GM19328 (cell line): Measurements from ENCODE around the gene SFSWAP.

ENCODE experiments used
- ATAC-seq: cut with Tn5 transposase; IDR thresholded peaks from one replicate; pipeline ENCODE4 v1.9.1; 2021; ENCODE audit warnings: mild to moderate bottlenecking, moderate library complexity; ENCODE audit not compliant: unreplicated experiment

The SFSWAP gene

DNA sequence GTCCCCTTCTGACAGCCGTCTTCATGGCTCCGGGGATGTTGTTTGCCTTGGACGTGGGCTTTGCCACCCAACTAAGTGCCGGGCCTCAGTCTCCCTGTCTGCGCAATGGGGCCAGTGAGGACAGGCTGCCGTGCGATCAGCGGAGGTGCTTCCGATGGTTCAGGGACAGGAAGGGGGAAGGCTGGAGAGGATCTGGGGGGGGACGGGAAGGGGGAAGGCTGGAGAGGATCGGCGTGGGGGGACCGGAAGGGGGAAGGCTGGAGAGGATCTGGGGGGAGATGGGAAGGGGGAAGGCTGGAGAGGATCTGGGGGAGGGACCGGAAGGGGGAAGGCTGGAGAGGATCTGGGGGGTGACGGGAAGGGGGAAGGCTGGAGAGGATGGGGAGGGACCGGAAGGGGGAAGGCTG is 120.7 kb downstream of the SFSWAP start:
- ATAC-seq, result no peak

DNA sequence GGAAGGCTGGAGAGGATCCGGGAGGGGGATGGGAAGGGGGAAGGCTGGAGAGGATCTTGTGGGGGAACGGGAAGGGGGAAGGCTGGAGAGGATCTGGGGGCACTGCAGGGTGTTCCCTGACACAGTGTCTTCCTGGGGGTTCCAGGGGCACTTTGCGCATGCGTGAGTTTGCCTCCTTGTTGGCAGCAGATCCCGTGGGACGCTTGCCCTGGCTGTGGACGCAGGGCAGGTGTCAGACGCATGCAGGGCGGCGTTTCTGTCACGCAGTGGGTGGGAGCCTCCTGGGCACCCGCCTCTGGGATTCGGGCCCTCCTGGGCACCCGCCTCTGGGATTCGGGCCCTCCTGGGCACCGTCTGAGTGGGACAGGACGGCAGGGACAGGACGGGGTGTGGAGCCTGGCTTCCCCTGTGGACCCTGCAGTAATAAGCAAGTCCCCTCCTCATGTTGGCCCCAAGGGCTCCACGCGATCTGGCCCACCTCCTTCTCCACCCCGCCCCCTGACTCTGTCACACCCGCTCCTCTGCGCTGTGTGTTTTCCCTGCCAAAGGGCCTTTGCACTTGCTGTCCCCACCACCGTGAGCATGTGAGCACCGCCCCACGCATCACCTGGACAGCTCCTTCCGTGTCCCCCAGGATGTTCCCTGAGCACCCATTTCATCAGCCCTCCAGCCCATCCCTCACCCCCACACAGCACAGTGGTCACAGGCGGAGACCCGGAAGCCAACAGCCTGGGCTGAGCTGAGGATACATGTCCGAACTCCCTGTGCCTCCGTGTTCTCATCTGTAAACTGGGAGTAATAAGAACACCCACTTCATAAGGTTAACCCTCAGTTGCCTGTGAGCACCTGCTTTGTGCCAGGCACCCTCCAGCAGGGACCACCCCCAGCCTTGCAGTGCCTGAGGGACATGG is 121.7 kb downstream of the SFSWAP start:
- ATAC-seq, result no peak

DNA sequence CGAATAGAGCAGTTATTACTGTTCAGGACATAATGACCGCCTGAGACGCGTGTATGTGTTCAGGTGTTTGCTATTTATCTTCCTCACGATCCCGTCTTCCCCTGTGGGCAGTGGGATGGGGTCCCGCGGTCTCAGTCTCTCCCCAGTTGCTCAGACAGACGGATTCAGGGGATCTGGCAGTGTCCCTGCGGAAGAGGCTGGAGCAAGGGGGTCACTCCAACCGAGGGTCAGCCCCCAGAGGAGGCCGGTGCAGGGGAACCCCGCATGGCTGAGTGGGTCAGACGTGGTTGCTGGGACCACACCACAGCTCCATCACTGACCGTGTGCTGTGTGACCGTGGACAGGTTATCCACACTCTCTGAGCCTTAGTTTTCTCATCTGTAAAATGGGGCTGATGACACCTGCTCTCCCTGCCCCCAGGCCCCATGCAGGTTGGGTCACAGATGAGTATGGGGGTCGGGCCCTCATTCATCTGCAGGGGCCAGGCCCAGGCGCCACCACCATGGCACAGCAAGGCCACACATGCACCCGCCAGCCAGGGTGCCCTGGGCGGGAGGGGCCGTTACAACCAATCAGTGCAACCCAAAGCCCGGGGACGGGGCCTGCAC is 122.5 kb downstream of the SFSWAP start:
- ATAC-seq, result no peak

DNA sequence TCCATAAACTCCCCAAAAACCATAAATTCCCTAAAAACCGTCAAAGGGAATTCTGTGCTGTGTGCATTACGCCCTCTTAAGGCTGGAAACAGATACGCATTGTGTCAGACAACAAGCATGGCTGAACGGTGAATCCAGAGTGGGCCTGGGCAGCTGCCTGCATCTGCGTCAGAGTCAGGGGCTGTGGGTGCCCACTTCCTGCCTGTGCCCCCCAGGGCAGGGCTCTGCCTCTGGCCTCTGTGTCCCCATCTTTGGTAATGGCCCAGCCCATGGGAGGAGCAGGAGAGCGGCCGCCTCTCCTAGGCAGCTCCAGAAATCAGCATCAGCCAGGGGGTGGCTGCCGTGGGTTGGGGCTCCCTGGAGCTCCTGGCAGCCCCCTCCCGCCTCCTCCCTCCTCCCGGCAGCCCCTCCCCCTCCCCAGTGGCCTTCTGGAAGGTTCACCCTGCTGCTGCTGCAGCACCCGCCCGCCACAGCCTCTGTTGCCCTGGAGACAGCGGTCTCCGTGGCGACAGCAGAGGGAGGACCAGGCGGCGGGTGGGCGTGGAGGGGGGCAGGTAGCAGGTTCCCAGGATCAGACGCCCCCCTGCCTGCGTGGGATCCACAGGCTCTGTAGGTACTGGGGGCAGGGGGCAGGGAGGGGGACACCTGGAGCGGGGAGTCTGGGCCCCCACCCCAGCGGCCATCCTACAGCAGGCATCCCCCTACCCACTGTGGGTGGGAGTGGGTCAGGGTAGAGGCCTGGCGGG is 123.2 kb downstream of the SFSWAP start:
- no peak for ATAC-seq

DNA sequence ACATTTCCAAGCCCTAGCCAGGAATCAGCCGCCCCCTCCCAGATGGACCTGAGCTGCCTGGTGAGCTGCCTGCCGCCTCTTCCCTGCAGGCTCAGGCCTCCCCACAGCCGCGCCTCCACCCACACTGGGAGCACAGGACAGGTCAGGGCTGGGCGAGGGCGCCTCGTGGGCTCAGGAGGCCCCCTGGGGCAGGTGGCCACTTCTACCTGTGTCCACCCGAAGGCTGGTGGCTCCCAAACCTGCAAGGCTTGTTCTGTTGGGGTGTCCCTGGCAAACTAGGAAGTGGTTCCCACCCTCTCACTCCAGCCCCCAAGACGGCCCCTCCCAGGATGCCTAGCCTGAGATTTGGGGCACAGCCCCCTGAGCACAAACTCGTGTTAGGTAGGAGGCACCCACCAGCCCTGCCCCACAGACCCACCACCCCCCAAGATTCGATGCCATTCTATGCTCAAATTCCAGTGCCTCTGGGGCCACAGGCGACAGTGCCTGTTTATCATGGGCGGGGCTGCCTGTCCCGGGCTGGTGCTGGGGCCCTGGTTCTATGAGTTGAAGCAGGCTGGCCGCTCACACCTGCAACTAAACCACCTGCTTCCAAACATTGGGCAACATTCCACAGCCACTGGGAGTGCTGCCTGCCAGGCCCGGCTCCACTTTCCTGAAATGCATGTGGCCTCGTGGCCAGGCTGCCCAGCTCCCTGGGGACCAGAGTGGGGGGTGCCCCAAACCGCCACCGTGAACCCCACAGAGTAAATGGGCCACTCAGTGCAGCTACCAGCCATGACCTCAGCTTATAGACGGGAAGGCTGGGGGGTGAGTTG is 124.1 kb downstream of the SFSWAP start:
- no peak for ATAC-seq

DNA sequence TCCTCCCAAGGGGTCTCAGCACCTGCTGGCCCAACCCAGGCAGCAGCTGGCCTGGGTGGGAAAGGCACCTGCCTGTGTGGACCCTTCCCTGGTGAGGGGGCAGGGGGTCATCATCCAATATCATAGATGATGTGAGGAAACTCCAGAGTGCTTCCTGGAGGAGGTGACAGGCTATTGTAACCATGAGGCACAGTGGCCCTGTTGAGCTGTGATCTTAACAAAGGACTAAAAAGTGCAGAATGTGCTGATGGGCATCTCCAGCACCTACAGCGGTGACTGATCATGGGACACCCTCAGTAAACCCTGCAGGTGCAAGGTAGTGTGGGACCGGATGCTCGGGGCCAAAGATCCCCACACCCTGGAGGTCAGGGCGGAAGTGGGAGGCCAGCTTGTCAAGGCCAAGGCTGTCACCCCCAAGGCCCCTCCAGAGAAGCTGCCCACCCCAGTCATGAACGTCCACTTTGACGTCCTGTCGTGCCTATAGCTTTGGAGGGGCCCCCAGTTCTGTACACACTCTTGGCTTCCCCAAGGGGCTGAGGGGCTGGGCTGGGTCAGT is 124.8 kb downstream of the SFSWAP start:
- ATAC-seq, result no peak

DNA sequence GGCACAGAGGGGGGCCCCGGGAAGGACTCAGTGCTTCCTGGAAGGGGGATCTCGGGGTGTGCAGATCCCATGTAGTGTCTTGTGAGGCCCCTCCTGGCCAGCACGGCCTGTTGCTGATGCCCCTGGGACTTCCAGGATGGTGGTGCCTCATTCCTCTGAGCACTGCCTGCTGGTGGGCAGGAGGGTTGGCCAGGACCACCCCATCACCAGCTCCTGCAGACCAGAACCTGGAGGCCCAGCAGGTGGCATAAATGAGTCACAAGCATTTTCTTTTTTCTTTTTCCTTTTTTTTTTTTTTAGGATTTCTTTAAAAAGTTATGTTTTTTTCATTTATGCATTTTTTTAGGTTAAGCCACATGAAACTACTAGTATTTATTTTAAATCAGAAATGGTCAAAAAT is 125.3 kb downstream of the SFSWAP start:
- ATAC-seq, result no peak

DNA sequence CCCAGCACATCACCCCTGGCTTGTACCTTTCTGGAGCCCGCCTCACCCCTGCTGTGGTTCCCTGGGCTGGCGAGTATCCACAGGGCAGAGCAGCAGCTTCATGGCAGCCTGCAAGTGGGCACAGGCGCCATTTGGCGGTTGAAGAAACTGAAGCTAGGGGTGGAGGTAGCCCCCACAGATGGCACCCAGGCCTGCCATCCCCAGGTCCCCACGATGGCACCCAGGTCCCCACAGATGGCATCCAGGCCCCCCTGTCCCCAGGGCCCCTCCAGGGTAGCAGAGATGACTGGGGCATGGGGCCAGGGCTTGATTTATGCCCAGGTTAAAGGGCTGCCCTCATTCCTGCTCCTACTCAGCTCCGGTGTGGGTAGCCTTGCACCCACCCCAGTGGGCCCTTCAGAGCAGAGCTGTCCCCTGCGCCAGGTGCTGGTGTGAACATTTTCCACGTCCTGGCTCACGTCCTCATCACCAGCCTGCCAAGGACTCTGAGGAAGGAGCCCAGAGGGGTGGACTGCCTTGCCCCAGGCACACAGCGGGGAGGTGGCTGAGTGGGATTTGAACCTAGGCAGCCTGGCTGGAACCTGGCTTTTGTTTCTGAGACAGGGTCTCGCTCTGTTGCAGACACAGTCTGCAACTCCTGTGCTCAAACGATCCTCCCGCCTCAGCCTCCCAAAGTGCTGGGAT is 126.0 kb downstream of the SFSWAP start:
- ATAC-seq, result no peak

DNA sequence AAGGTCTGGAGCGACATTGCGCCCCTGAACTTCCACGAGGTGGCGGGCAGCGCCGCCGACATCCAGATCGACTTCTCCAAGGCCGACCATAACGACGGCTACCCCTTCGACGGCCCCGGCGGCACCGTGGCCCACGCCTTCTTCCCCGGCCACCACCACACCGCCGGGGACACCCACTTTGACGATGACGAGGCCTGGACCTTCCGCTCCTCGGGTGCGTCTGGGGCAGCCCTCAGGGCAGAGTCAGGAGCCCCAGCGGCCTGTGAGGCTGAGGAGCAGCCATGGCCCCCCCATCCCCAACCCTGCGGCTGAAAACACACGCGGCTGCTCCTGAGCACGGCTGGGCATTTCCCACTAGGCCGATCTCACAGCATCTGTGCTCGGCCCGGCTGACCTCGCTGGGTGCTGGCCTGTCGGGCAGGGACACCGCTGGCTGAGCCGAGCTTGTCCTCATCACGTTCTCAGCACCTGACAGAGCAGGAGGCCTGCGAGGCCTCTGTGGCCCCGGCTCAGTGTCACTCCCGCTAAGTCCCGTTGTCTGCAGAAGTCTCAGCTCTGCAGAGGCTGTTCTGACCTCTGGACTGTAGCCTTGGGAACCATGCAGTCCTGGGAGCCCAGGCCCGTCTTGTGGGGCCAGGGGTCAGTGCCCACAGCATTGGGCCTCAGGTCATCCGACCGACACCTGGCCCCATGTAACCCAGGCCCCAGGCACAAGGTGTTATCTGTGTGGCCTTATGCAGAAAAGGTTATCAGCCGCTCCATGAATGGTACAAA is 129.9 kb downstream of the SFSWAP start:
- no peak for ATAC-seq

DNA sequence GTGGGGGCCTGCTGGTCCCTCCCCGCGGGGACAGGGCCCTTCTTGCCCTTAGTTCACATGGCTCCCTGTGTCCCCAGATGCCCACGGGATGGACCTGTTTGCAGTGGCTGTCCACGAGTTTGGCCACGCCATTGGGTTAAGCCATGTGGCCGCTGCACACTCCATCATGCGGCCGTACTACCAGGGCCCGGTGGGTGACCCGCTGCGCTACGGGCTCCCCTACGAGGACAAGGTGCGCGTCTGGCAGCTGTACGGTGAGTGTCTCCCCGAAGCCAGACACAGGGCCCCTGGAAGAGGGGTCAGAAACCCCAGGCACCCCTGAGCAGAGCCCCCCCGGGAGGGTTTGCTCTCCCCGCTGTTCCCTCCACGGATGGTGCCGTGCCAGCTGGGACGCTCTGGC is 130.7 kb downstream of the SFSWAP start:
- ATAC-seq, result no peak

DNA sequence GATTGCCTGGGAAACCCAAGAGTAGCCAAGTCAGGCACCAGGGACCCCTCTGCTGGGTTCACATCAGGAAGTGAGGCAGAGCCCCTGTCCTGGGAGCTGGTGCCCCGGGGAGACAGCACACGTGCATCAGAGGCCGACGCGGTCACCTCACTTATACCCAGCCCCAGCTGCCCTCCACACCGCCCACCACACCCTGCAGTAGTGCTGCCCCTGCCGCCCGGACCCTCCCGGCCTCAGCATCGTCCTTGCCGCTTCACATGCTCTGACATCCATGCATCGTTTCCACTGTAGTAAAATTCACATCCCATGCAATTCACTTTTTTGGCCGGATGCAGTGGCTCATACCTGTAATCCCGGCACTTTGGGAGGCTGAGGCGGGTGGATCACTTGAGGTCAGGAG is 131.3 kb downstream of the SFSWAP start:
- ATAC-seq, result no peak

DNA sequence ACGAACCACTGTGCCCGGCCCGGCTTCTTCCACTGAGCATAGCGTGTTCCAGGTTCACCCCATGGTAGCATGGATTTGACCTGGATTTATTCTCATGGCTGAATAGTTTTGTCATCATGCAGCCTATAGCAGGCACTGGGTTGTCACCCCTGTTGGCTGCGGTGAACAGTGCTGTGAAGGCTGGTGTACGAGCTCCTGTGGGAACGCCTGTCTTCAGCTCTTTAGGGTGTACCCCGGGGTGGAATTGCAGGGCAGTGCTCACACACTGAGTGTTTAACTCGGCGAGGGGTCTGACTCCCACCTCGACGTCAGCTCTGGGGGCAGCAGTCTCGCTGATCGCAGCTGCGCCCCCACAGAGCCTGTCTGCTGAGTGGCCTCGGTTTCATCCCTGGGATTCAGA is 132.6 kb downstream of the SFSWAP start:
- ATAC-seq, result no peak

DNA sequence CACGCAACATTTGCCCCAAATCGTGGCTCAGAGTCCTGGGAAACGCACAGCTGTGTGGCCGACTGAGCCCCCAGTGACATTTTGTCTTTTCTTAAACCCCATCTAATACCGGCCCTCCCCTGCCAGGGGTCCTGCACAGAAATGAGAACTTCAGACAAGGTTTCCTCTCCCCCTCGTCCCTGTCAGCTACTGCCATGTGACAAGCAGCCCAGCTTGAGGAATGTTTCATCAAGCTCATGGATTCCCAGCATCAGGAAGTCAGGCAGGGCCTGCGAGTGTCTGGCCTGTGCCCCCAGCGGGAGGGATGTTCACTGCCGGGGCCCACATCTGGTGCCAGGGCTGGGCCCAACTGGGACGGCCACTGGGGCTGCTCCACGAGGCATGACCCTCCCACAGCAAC is 133.2 kb downstream of the SFSWAP start:
- ATAC-seq, result no peak

DNA sequence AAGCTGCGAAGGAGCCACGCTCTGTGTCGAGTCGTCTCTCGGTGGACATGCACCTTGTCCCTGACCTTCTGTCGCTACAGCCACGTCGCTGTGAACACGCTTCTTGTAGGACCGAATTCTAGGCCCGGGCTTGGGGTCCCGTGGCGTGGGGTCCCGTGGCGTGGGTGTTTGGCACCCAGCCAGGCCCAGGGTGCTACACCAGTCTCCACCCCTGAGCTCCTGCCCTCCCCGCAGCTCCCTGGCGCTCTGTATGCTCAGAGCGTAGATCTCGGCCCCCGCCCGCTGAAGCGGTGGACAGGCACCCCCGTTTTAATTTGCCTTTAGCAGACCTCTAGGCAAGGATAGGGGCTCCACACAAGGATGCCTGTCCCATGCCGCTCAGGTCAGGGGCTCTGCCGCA is 133.8 kb downstream of the SFSWAP start:
- no peak for ATAC-seq

DNA sequence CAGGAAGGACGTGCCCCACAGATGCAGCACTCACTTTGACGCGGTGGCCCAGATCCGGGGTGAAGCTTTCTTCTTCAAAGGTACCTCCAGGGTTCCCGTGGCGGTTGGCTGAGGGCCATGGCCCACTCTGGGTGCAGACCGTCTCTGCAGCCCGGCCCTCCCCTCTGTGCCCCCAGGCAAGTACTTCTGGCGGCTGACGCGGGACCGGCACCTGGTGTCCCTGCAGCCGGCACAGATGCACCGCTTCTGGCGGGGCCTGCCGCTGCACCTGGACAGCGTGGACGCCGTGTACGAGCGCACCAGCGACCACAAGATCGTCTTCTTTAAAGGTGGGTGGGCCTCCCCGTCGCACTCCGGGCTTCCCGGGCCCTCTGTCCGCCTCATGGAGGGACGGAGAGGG is 134.2 kb downstream of the SFSWAP start:
- ATAC-seq, result no peak

DNA sequence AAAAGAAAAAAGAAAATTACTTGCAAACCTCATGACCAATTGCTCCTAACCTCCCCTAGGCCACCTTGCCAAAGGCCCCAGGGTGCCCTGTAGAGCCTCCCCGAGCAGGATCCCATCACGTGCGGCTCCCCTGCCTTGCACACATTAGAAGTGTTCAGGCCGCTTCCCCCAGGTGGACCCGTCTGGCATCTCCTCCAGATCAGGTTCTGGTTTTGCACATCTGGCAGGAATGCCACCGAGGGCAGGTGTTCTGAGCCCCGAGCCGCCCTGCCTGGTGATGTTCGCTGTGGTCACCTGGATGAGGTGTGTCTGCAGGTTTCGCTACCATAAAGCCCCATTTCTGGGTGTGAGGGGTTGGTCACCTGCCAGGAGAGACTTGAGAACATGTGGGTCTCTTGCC is 136.6 kb downstream of the SFSWAP start:
- ATAC-seq, result no peak

DNA sequence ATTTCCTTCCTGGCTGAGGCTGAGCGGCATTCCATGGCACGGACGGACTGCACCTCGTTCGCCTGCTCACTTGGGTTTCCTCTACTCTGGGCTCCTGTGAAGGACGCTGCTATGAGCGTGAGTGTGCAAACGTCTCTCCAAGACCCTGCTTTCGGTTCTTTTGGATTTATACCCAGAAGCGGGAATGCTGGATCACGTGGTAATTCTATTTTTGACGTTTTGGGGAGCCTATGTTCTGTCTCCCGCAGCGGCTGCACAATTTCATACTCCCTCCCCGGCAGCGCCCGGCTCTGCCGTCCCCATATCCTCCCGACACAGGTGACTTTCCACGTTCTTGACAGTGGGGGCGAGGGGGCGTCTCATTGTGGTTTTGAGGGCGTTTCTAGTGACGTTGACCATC is 137.9 kb downstream of the SFSWAP start:
- ATAC-seq, result no peak
